Suprapubic skin (tissue), 4 donors: ENCODE measurements around the gene CCDC74A. TPM values are rescaled to one million over a fixed set of nuclear protein-coding genes. Genes with fewer than 3 reads are reported as not detected.
"Not testable (repeated sequence)": the region's sequence is repeated elsewhere in the genome, so short reads cannot be mapped to it uniquely, and the experiment has no call there.

Experiments used
- DNase-seq, 2 donors: peaks; one replicate each; pipeline ENCODE4 v3.0.0-alpha.2; 2019; ENCODE audit warnings: low spot score in 2 of 2
- H3K27ac ChIP-seq: fragments of 200-600 bp; sonication (generic); one replicate; pipeline ENCODE4 v1.5.1; 2019
- H3K27me3 ChIP-seq: fragments of 200-600 bp; sonication (generic); one replicate; pipeline ENCODE4 v1.5.1; 2019
- H3K36me3 ChIP-seq: fragments of 200-600 bp; sonication (generic); one replicate; pipeline ENCODE4 v1.5.1; 2019
- H3K4me1 ChIP-seq: fragments of 200-600 bp; sonication (generic); one replicate; pipeline ENCODE4 v1.5.1; 2019
- H3K4me3 ChIP-seq: fragments of 200-600 bp; sonication (generic); one replicate; pipeline ENCODE4 v1.5.1; 2019; ENCODE audit warnings: mild to moderate bottlenecking
- H3K9me3 ChIP-seq: fragments of 200-600 bp; sonication (generic); one replicate; pipeline ENCODE4 v1.5.1; 2019
- CTCF ChIP-seq, 2 donors: fragments of 200-600 bp in 1 of 2; fragments of 450-650 bp in 1 of 2; sonication (generic) in 1 of 2; IDR thresholded peaks; one replicate each; pipeline ENCODE4 v1.5.1; 2016 to 2019; ENCODE audit warnings: antibody characterized with exemption in 2 of 2, mild to moderate bottlenecking in 1 of 2, moderate library complexity in 1 of 2
- EP300 ChIP-seq: sonication (generic); formaldehyde crosslinking; IDR thresholded peaks from one replicate; pipeline ENCODE4 v1.6.1; 2017; ENCODE audit warnings: antibody characterized with exemption
- POLR2A ChIP-seq, 2 donors: fragments of 450-650 bp; IDR thresholded peaks; one replicate each; pipeline ENCODE4 v1.6.1; 2017; ENCODE audit warnings: antibody characterized with exemption in 2 of 2, mild to moderate bottlenecking in 2 of 2, moderate library complexity in 2 of 2
- POLR2AphosphoS5 ChIP-seq, 3 donors: sonication (generic); formaldehyde crosslinking; IDR thresholded peaks; one replicate each; pipeline ENCODE4 v1.6.1; 2017; ENCODE audit warnings: antibody characterized with exemption in 3 of 3
- WGBS: methylation state at CpG from one replicate; pipeline ENCODE4 v1.1.5; 2018; 5-methylcytosine and 5-hydroxymethylcytosine counted together
- total RNA-seq, 4 donors: library from RNA; depleted of rRNA; stranded (reverse); fragments of >200 nt; gene quantifications; one replicate each; pipeline ENCODE4 v1.1.0, GENCODE V29; 2016

Gene CCDC74A
- total RNA-seq, 4 donors from 2014 or later, result 3.9 to 11.2 (median 8.3) TPM

- H3K4me3 ChIP-seq, H3K4me1 ChIP-seq, H3K27ac ChIP-seq, H3K9me3 ChIP-seq, H3K27me3 ChIP-seq, DNase-seq: not testable (repeated sequence)
- H3K36me3 ChIP-seq, result peaks cover 98% of the 10 kb centered on the region
- WGBS, result 97% methylated on average over 4 of the region's 4 CpGs
These were observed 24.1 kb upstream of the CCDC74A start for GRCh38 chr2:131503587-131503986.

DNA sequence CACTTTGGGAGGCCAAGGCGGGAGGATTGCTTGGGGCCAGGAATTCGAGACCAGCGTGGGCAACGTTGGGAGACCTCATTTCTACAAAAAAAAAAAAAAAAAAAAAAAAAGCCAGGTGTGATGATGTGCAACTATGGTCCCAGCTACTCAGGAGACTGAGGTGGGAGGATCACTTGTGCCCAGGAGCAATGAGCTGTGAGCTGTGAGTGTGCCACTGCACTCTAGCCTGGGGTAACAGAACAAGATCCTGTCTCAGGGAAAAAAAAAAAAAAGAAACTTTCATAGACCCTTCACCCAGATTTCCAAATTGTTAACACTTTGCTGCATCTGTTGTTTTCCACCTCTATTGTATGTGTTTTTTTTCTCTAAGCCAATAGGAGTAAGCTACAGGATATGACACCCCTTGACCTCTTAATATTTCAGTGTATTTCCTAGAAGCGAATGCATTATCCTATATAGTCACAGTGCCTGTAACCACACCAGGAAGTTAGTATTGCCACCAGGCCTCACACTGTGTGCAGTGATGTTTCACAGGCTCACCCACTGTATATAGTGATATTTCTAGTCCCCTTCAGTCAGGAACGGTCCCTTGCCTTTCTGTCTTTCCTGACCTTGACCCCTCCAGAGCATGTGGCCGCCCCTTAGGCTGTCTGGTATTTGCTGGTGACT, 23.5 kb upstream of the CCDC74A start:
- not testable (repeated sequence) for H3K4me3 ChIP-seq, H3K27me3 ChIP-seq, H3K4me1 ChIP-seq, H3K27ac ChIP-seq, H3K9me3 ChIP-seq, DNase-seq
- WGBS, result 91% methylated on average over 7 of the region's 7 CpGs
- peaks cover 97% of the 10 kb centered on the region for H3K36me3 ChIP-seq

DNA sequence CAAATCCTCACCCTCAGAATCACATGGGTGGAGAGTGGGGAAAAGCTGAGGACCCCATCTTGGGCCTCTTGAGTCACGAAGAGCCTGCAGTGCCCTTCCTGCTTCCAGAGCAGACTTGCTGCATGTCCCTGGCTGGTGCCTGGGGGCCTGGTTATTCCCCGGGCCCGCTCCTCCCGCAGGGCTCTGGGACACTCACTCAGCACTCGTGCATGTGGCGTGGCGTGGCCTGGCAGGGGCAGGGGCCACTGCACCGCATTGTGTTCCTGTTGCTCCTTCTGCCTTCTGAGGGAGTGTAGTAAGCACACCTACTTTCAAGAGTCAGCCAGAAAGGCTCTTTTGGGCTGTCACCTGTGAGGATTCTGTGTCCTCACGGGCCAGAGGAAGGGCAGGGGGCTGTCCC, 18.1 kb upstream of the CCDC74A start:
- 100% methylated on average over 1 of the region's 9 CpGs for WGBS
- no peak overlapping the region for H3K27ac ChIP-seq
- peaks cover 86% of the 10 kb centered on the region for H3K36me3 ChIP-seq
- TF ChIP-seq CTCF (IDR thresholded peaks at IDR 0.05) (no peak), EP300 (no peak), POLR2AphosphoS5 (IDR thresholded peaks at IDR 0.05) (no peak), POLR2A (IDR thresholded peaks at IDR 0.05) (no peak)
- no peaks in the 10 kb centered on the region for H3K4me1 ChIP-seq
- no peaks in the 10 kb centered on the region for H3K27me3 ChIP-seq
- H3K4me3 ChIP-seq, result no peak overlapping the region
- DNase-seq, result no peak
- H3K9me3 ChIP-seq, result no peaks in the 10 kb centered on the region

GRCh38 chr2:131511291-131511968, 16.3 kb upstream of the CCDC74A start:
- not testable (repeated sequence) for H3K4me1 ChIP-seq, DNase-seq, H3K4me3 ChIP-seq, H3K27ac ChIP-seq, H3K27me3 ChIP-seq, H3K9me3 ChIP-seq
- H3K36me3 ChIP-seq, result peaks cover 78% of the 10 kb centered on the region
- 79% methylated on average over 22 of the region's 22 CpGs for WGBS

DNA sequence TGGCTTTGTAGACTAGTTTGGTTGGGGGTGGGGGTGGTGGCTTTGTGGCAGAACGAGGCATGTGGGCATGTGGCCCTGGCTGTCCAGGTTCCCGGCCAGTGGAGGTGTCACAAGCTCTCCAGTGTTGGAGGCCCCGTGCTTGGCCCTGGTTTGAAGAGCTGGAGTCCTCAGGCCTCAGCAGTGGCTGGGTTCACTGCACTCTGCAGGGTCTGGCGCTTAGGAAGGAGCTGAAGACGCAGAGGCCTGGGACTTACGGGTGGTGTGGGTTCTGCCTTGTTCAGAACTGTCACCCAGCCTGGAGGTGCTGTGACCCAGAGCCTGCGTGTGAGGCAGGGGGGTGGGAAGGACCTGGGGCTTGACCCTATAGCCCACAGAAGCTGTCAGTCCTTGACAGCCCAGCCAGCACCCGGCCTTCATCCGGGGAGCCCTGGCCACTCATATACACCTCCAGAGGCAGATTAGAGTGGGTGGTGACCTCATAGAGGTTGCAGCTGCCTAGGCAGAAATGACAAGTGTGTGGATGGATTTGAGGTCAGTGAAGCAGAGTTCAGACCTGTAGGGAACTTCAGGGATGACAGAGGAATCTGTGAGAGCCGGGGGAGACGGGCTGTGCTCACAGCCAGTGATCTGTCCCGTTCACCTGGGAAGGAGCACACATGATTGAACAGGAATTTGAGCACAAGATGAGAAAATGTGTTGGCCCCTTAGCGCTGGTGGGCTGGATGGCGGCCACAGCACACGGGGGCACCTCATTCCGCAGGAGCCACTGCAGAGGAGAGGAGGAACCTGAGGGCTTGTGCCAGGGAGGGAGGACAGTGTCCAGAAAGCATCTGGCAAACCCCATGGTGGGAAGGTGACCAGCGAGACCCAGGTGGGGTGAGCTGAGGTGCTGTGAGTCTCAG, 15.5 kb upstream of the CCDC74A start:
- H3K9me3 ChIP-seq, H3K27ac ChIP-seq, DNase-seq, H3K4me3 ChIP-seq, H3K4me1 ChIP-seq, H3K27me3 ChIP-seq: not testable (repeated sequence)
- peaks cover 72% of the 10 kb centered on the region for H3K36me3 ChIP-seq
- 73% methylated on average over 8 of the region's 17 CpGs for WGBS

GRCh38 chr2:131514408-131515166, 13.1 kb upstream of the CCDC74A start:
- not testable (repeated sequence) for H3K4me3 ChIP-seq, H3K27ac ChIP-seq, H3K9me3 ChIP-seq, H3K27me3 ChIP-seq, DNase-seq, H3K4me1 ChIP-seq
- H3K36me3 ChIP-seq, result peaks cover 73% of the 10 kb centered on the region
- 60% methylated on average over 13 of the region's 15 CpGs for WGBS

GRCh38 chr2:131515235-131515634, 12.5 kb upstream of the CCDC74A start:
- H3K36me3 ChIP-seq, result peaks cover 73% of the 10 kb centered on the region

GRCh38 chr2:131516011-131516410, 11.7 kb upstream of the CCDC74A start:
- no peak overlapping the region for H3K27ac ChIP-seq
- H3K27me3 ChIP-seq, result no peaks in the 10 kb centered on the region
- peaks cover 75% of the 10 kb centered on the region for H3K36me3 ChIP-seq
- TF ChIP-seq CTCF (IDR thresholded peaks at IDR 0.05), result no peak
- no peak for TF ChIP-seq POLR2A (IDR thresholded peaks at IDR 0.05)
- TF ChIP-seq EP300, result no peak
- TF ChIP-seq POLR2AphosphoS5 (IDR thresholded peaks at IDR 0.05), result no peak
- H3K4me1 ChIP-seq, result no peaks in the 10 kb centered on the region
- H3K4me3 ChIP-seq, result no peak overlapping the region
- peak in 1 of 2 donors; percentile 32 for DNase-seq
- no CpG with 5 or more reads among the region's 10 CpGs for WGBS
- H3K9me3 ChIP-seq, result no peaks in the 10 kb centered on the region

More at GRCh38 chr2:131515235-131515634, 12.5 kb upstream of the CCDC74A start:
- not testable (repeated sequence) for H3K27me3 ChIP-seq, H3K4me3 ChIP-seq, DNase-seq, H3K9me3 ChIP-seq, H3K27ac ChIP-seq, H3K4me1 ChIP-seq
- 100% methylated on average over 2 of the region's 14 CpGs for WGBS

DNA sequence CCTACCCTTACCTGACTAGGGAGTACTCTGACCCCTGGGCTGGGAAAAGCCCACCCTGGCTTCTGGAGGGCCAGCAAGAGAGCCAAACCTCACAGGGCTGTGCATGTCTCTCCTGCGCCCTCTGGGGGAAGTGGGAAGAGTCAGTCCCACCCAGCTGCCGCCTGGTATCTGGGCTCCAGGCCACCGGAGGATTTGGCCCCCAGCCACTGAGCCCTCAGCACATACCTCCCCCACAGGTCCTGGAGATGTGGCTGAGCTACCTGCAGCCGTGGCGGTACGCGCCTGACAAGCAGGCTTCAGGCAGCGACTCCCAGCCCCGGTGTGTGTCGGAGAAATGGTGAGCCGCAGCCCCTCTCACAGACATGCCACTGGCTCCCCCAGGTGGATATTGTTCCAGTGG, 11.1 kb upstream of the CCDC74A start:
- no CpG with 5 or more reads among the region's 11 CpGs for WGBS
- H3K4me1 ChIP-seq, H3K27ac ChIP-seq, H3K4me3 ChIP-seq, H3K27me3 ChIP-seq, H3K9me3 ChIP-seq: not testable (repeated sequence)
- H3K36me3 ChIP-seq, result peaks cover 75% of the 10 kb centered on the region
- DNase-seq, result peak in 1 of 2 donors; percentile 47
